Hypothalamus (tissue), 51 donors: ENCODE results near the gene KCNMA1.
"Not testable (repeated sequence)": the region's sequence is repeated elsewhere in the genome, so short reads cannot be mapped to it uniquely, and the experiment has no call there.

Experiments used
- DNase-seq, 51 donors: peaks; one replicate each; lab custom pipeline; 2025; lab: John Stamatoyannopoulos, UW

KCNMA1 gene

DNA sequence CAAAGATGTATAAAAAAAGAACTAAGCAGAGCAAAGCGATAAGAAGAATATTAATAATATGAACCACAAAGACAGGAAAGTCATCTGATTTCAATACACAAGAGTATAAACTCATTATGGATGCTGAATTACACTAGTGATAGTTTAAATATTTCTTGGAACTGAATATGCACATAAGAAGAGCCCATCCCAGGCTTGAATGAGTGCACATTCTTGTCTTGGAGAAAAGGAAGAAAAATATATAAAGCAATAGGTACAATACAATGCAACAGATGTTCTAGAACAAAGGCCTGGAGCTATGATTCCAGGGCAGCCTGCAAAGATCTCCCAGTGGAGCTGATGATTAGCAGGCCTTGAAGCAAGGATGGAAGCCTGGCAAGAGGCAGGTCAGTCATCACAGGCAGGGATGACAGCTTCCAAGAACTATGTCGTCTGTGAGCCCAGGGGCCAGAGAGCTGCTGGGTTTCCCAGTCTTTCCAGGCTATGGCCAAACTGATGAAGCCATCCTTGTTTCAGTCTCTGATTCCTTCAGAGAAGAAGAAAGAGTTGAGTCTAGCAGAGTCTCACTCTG lies 277.6 kb downstream of the KCNMA1 start:
- no peak for DNase-seq

GRCh38 chr10:77359287-77359691 lies 278.3 kb downstream of the KCNMA1 start:
- DNase-seq: peak in 1 of 51 donors; percentile 55

GRCh38 chr10:77358656-77359055 lies 279.0 kb downstream of the KCNMA1 start:
- DNase-seq: no peak

DNA sequence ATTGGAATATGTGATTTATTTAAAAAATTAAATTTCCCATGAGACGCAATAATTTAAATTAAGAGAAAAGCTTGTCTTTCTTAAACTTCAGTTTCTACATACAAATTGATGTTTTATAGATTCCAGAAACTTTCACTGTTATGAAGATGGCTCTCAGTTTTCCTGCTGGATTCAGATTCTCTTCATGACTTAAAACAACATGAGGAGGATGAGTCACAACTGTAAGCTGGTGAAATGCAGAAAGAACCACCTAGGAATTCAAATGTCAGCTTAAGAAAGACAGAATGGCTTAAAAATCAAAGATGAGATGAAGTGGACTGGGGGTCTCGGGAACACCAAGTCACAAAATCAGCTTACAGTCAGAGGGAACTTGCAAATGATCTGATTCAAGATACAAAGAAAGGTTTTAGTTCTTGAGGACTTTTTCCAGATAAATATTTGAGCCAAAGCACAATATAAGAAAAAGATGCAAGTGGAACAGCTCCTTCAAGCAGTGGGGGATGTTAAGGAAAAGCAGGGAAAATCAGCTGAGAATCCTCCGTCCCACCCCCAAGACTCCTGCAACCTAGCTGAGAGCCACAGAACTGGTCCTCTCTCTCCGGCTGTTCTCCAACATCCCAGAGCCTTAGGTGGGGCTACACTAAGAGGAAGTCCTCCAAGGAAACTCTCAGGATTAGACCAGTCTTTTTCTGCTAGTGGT lies 279.8 kb downstream of the KCNMA1 start:
- DNase-seq: no peak

DNA sequence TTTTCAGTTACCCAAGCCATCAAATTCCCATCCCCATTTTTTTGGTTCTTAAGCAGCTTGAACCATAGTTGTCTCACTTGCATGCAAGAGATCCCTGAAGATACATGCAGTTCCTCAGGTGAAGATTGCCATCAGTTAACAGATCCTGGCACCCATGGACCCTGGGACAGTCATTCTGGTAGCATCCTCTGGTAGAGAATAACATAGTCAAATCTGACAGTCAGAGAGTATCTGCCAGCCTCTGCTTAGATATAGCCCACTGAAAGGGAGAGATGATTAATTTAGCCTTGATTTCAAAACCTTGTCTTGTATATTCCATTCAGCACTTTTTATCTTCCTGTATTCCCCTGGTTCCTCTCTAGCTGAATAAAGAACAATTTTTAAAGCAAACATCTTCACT lies 280.4 kb downstream of the KCNMA1 start:
- DNase-seq: no peak

GRCh38 chr10:77355844-77356243 lies 281.8 kb downstream of the KCNMA1 start:
- DNase-seq: no peak

DNA sequence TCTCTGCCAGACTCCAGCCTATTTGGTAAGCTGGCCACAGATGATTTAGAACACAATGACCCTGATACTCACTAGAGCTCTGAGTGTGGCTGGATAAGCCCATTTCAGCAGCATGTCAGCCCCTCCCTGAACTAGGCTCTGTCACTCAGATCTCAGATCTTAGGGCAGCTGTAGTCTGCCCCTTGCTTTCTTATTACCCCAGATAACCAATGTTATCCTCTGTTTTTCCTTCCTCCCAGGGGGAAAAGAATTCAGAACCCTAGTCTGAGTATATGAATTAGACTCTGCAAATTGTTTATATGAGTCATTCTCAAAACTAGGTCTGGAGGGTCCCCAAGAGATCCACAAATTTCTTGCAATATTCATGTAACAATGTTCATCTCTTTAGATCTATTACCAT lies 286.2 kb downstream of the KCNMA1 start:
- DNase-seq: no peak

DNA sequence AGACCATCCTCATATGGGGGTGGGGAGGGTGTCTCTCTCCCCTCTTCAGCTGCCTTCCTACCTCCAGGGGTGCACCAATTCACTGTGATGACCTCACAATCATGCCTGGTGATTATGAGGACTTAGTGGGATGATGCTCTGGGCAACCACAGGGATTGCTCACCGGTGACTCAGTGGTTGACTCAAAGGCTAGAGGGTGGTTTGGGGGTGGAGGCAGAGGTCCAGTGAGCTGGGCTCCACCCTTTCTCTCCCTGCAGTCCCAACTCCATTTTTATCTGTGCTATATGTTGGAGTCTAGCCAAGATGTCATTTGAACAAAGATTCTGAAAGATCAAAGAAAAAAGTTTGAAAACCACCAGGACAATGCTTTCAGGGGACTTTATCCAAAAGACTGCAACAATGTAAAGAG lies 286.9 kb downstream of the KCNMA1 start:
- DNase-seq: peak in 6 of 51 donors; percentile 9 to 78 (median 26)

DNA sequence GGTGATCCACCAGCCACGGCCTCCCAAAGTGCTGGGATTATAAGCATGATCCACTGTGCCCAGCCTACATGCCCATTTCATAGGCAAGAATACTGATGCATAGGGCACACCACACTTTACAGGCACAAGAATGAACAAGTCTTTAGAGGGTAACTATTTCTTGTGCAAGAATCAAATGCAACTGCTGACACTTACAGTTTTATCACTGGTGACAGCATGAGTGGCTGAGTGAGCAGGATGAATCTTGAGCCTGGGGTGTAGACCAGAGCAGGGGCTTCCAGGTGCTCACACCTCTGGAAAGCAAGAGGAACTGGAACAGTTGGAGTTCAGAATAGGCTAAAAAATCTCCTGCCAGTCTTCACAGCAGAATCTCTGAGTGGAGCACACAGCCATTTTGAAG lies 287.5 kb downstream of the KCNMA1 start:
- no peak for DNase-seq

- no peak for DNase-seq
Measured at GRCh38 chr10:77349226-77349625, 288.4 kb downstream of the KCNMA1 start.

DNA sequence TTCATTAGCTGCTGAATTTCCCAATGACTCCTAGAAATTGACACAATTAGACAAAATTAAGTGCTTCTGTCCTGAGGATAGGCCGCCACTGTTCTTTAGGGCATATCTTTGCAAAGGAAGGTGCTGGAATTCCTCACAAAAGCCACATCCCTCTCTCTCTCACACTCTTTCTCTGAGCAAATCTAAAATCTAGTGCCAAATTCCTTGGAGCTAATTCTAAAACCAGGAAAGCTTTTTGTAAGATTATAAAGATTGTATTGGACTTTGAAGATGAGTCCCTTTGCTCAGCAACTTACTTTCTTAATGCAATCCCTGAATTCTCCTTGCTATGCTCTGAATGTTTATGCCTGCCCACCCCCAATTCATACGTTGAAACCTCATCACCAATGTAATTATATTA lies 288.9 kb downstream of the KCNMA1 start:
- DNase-seq: no peak

GRCh38 chr10:77348082-77348481 lies 289.5 kb downstream of the KCNMA1 start:
- DNase-seq: no peak

GRCh38 chr10:77347052-77347451 lies 290.6 kb downstream of the KCNMA1 start:
- DNase-seq: no peak

DNA sequence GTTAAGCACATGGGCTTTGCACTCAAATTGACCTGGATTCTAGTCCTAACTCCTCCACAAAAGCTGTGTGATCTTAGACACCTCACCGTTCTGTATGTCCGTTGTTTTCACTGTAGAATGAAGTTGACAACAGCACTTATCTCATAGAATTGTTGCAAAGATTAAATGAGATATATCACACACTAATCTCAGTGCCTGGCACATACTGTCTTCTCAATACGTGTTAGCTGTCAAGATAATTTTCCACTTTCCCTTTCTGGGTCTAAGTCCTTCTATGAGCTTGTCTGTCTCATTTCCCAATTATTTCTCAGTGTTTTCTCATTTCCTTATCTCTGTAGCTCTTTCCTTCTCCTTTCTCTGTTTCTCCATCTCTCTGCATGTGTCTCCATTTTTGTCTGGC lies 296.6 kb downstream of the KCNMA1 start:
- no peak for DNase-seq

DNA sequence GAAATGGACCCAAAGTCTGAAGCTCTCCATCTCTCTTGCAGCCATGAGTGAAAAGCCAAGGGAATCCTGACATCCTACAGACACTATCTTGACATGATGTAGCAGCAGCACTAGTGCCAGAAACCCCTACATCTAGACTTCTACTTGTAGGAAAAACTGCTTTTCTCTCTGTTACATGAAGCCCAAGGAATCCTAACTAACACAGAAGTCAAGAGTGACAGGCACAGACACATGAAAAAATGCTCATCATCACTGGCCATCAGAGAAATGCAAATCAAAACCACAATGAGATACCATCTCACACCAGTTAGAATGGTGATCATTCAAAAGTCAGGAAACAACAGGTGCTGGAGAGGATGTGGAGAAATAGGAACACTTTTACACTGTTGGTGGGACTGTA lies 297.7 kb downstream of the KCNMA1 start:
- not testable (repeated sequence) for DNase-seq

DNA sequence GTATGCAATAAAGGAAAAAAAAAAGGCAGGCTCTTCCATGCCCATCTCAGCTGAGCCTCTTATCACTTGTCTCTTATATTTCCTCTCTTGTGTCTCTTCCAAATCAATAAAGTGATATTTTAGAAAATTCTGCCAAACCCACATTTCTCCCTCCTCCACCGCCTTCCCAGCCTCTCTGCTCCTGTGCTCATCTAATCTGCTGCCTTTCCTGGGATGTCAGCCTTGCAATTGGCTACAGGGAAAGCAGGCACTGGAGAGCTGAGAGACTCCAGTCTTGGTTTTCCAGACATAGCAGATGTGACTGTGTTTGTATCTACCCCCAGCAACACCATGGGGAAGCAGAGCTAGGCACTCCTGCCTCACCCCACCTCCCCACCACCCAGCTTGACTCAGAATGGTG lies 298.4 kb downstream of the KCNMA1 start:
- DNase-seq: no peak

- DNase-seq: no peak
Measured at GRCh38 chr10:77338143-77338542, 299.5 kb downstream of the KCNMA1 start.

GRCh38 chr10:77334501-77334900 lies 303.1 kb downstream of the KCNMA1 start:
- no peak for DNase-seq

GRCh38 chr10:77333610-77334340 lies 303.8 kb downstream of the KCNMA1 start:
- no peak for DNase-seq

DNA sequence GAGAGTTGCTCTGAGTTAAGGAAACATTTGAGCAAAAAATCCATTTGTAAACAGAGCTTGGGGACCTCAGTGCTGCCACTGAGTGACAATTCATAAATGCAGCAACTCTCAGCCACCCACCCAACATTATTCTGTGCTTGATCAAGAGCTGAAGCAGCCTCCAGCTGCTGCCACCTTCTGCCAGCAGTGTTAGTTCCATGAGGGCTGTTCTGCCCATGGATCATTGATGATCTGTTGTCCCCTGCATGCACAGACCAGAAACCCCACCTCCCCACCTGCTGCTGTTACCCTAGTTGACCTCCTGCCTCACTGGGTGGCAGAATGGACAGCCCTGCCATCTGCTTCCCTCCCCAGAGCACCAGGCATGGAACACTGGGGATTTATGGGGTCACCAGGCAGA lies 305.4 kb downstream of the KCNMA1 start:
- peak in 1 of 51 donors; percentile 9 for DNase-seq

DNA sequence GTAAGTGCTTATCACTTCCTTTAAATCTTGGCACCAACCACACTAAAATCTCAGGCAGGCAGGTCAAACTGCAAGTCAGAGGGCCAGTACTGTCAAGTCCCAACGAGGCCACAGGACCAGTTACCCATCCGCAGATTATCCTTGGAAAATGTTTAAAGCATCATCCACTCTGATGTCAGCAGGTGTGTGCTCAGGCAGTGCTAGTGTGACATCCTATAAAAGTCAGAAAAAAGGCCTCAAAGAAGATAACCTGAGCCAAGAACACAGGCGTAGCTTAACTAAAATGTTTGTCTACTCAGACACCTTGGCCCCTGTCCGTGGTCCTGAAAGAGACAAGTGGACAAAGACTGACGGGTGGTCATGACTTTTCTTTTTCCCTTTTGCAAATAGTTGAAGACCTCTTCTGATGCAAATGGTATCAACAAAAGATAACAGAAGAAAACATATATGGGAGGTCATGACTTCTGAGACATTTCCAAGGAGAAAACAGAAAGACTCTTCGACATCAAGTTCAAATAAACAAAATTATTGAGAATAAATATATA lies 309.3 kb downstream of the KCNMA1 start:
- DNase-seq: no peak

DNA sequence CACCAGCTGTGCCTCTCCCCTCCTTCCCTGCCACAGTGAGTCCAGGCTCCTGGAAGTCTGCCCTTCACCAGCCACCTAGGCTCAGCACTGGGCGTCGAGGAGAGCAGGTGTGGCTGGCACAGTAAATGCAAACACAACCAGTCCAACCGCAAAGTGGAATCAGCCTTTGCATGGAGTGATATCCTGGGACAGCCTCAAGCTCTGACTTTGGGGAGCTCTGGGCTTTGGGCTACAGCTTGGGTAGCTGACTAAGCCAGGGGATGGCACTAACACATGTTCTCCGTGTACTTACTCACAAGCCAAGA lies 312.4 kb downstream of the KCNMA1 start:
- no peak for DNase-seq
